ENCODE results near the gene PMPCA. TPM values are rescaled to one million over a fixed set of nuclear protein-coding genes. Genes with fewer than 3 reads are reported as not detected.

The PMPCA gene
- total and polyA plus RNA-seq, 2 experiments from 2014 or later, result 61.3 to 88.2 TPM

DNA sequence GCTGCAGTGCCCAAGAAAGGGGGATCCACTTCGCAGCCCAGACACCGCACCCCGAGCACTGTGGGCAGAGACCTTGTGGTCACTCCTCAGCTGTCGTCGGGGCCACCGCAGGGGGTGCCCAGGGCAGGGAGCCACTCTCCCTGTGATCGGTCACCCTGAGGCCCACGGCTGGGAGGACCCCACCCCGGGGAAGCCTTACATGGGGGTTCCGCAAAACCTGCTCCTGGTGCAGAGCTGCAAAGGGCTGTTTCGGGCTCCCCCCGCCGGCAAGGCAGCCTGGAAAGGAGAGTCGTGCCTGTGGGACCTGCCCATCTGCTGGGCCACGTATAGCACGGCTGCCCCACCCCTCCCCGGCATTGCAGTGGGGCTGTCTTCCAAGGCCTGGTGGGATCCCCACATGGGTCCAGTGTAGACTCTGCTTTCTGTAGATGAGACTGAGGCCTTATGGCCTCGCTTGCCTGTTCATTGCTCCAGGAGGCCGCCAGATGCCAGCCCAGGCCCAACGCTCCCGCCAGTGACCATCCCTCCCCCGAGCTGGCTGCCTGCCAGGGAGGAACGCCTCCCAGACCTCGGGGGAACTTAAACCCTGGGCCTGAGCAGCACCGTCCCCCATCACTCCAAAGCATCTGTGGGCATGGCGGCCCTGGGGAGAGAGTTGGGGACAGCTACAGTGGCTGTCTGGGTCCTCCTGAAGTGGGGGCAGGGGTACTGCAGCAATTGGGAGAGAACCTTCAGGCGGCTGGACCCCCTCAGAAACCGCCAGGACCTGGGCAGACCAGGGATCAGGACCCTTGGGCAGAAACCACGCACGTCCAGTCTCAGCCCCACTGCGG lies 45.3 kb upstream of the PMPCA start:
- peaks cover 9% of the 10 kb centered on the region; the same call in 1 of the 3 replicates for H3K4me1 Mint-ChIP-seq
- Histone ChIP-seq H3K36me3 (ENCODE audit: insufficient read depth) (no peaks in the 10 kb centered on the region), H3K4me3 (no peak overlapping the region), H3K9me2 (ENCODE audit: insufficient read depth) (no peaks in the 10 kb centered on the region), H3K4me1 (ENCODE audit: insufficient read depth) (no peaks in the 10 kb centered on the region; the same call in 1 of the 2 replicates), H3K27me3 (ENCODE audit: insufficient read depth) (no peaks in the 10 kb centered on the region), H3F3A (replicated peaks; ENCODE audit: low read depth) (no peaks in the 10 kb centered on the region), H3K79me2 (replicated peaks; ENCODE audit: insufficient read depth) (no peaks in the 10 kb centered on the region), H3K4me2 (no peak overlapping the region), H4K20me1 (replicated peaks; ENCODE audit: insufficient read depth) (no peaks in the 10 kb centered on the region), H2AFZ (no peak overlapping the region), H3K27ac (ENCODE audit: low read depth) (no peak overlapping the region)
- no peak for DNase-seq (ENCODE audit: low spot score)
- peak overlapping the region; percentile 69; the same call in 2 of the 3 replicates for H3K4me3 Mint-ChIP-seq
- no peaks in the 10 kb centered on the region for H3K9me3 Mint-ChIP-seq
- ATAC-seq, result 0 out of 3 replicates have a peak, but pooled peaks have one; percentile 0
- no peak overlapping the region for H3K27ac Mint-ChIP-seq
- peaks cover 20% of the 10 kb centered on the region for H3K27me3 Mint-ChIP-seq (ENCODE audit: insufficient read depth, low read depth, poor library complexity)
- no peak for TF ChIP-seq ZNF114 (CRISPR knock-in tag; IDR thresholded peaks at IDR 0.05)
- TF ChIP-seq CREB1 (CRISPR knock-in tag; IDR thresholded peaks at IDR 0.05; ENCODE audit: low read depth), result no peak
- H3K36me3 Mint-ChIP-seq (ENCODE audit: low read depth), result no peaks in the 10 kb centered on the region

DNA sequence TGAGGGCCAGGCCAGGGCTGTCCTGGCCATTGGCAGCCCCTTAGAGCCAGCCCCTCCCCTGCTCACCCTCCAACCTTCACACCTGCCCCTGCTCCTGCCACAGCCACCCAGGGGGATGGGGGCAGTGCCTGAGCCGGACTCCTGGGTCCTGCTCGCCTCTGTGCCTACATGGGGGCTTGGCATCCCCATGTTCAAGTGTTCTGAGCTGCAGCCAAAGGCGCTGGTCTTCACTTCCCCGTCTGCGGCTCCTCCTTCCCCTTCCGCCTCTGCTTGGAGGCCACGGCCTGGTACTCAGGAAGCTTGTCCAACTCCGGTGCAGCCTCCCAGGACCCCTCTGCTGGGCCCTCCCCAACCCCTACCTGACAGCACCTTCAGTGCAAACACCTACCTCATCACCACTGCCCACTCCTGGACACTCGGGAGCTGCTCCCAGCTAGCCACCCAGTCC lies 44.7 kb upstream of the PMPCA start:
- Mint-ChIP-seq H3K4me3 (no peak overlapping the region), H3K4me1 (peaks cover 9% of the 10 kb centered on the region; the same call in 1 of the 3 replicates), H3K27ac (no peak overlapping the region), H3K36me3 (ENCODE audit: low read depth) (no peaks in the 10 kb centered on the region), H3K9me3 (no peaks in the 10 kb centered on the region), H3K27me3 (ENCODE audit: insufficient read depth, low read depth, poor library complexity) (peaks cover 18% of the 10 kb centered on the region)
- Histone ChIP-seq H3K27me3 (ENCODE audit: insufficient read depth) (no peaks in the 10 kb centered on the region), H3K36me3 (ENCODE audit: insufficient read depth) (no peaks in the 10 kb centered on the region), H3K27ac (ENCODE audit: low read depth) (no peak overlapping the region), H3K4me2 (no peak overlapping the region), H3K4me1 (ENCODE audit: insufficient read depth) (no peaks in the 10 kb centered on the region; the same call in 1 of the 2 replicates), H3K79me2 (replicated peaks; ENCODE audit: insufficient read depth) (no peaks in the 10 kb centered on the region), H2AFZ (no peak overlapping the region), H3F3A (replicated peaks; ENCODE audit: low read depth) (no peaks in the 10 kb centered on the region), H3K9me2 (ENCODE audit: insufficient read depth) (no peaks in the 10 kb centered on the region), H3K4me3 (no peak overlapping the region), H4K20me1 (replicated peaks; ENCODE audit: insufficient read depth) (no peaks in the 10 kb centered on the region)
- ATAC-seq (no peak), DNase-seq (ENCODE audit: low spot score) (no peak)
- TF ChIP-seq REST (IDR thresholded peaks at IDR 0.05; ENCODE audit: unreplicated experiment), result no peak
- TF ChIP-seq STAT1 (IDR thresholded peaks at IDR 0.05; ENCODE audit: unreplicated experiment), result no peak
- no peak for TF ChIP-seq ZNF114 (CRISPR knock-in tag; IDR thresholded peaks at IDR 0.05)
- no peak for TF ChIP-seq ZNF462 (CRISPR knock-in tag; IDR thresholded peaks at IDR 0.05)
- TF ChIP-seq POLR2AphosphoS5 (IDR thresholded peaks at IDR 0.05; ENCODE audit: low read depth), result no peak
- no peak for TF ChIP-seq JUNB (IDR thresholded peaks at IDR 0.05; ENCODE audit: unreplicated experiment)
- TF ChIP-seq, protein P1, sequence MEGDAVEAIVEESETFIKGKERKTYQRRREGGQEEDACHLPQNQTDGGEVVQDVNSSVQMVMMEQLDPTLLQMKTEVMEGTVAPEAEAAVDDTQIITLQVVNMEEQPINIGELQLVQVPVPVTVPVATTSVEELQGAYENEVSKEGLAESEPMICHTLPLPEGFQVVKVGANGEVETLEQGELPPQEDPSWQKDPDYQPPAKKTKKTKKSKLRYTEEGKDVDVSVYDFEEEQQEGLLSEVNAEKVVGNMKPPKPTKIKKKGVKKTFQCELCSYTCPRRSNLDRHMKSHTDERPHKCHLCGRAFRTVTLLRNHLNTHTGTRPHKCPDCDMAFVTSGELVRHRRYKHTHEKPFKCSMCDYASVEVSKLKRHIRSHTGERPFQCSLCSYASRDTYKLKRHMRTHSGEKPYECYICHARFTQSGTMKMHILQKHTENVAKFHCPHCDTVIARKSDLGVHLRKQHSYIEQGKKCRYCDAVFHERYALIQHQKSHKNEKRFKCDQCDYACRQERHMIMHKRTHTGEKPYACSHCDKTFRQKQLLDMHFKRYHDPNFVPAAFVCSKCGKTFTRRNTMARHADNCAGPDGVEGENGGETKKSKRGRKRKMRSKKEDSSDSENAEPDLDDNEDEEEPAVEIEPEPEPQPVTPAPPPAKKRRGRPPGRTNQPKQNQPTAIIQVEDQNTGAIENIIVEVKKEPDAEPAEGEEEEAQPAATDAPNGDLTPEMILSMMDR (conservative IDR thresholded peaks at IDR 0.05; ENCODE audit: low read depth in 2 of 2), result no peak
- TF ChIP-seq ZNF331 (CRISPR knock-in tag; IDR thresholded peaks at IDR 0.05; ENCODE audit: low read depth), result no peak

Measured in GM23338 (cell line).